Hypothalamus (tissue), 51 donors: ENCODE results near the gene CACNA1C.

Experiments
- DNase-seq, 51 donors: peaks; one replicate each; lab custom pipeline; 2025; lab: John Stamatoyannopoulos, UW

Gene CACNA1C

DNA sequence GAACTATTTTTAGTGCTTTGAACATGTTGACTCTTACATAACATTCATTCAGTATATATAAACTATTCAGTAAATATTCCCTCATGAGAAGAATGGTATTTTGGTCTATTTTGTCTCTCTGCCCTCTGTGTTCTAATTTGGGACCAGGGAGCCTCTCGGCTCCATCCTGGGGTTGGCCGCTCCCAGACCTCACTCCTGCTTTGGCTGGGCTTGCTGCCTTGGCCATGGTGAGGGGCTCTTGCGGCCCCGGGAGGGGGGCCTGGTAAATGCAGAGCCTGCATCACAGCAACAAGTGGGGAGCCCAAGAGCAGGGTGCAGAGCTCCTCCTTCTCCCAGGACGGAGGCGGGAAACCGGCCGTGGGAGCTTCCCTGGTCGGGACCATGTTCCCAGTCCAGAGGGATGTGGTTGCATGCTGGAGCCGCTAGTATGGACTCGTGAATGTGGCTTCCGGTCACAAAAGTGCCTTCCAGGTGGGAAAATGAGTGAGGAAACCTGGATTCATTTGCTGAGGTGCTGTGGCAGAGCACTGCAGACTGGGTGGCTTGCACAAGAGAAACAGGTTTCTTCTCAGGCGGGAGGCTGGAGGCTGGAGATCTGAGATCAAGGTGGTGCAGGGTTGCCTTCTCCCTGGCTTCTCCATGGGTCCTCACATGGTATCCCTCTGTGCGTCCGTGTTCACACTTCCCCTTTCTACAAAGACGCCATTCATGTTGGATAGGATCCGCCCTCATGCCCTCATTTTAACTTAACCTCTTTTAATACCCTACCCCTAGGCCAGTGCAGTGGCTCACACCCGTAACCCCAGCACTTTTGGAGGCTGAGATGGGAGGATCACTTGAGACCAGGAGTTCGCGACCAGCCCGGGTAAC is 250.2 kb downstream of the CACNA1C start:
- DNase-seq = no peak

DNA sequence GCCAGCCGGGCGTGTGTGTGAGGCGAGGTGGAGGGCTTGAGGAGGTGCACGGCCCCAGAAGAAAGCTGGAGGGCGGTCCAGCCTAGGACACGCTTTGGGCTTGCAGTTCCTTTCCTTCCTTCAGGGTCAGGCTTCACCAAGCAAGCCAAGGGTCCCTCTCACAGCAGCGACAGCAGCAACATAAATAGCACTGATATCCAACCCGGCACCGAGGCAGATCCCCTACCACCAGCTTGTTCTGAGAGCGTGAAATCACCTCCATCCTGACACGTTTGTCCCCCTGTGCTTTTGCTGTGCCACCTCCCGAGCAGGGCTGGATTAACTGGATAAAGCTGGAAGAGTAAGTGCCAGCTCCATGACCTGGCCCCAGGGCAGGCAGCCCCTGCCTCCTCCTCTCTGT is 251.4 kb downstream of the CACNA1C start:
- DNase-seq = no peak

- no peak for DNase-seq
Observed at GRCh38 chr12:2306012-2306411, 253.2 kb downstream of the CACNA1C start.

DNA sequence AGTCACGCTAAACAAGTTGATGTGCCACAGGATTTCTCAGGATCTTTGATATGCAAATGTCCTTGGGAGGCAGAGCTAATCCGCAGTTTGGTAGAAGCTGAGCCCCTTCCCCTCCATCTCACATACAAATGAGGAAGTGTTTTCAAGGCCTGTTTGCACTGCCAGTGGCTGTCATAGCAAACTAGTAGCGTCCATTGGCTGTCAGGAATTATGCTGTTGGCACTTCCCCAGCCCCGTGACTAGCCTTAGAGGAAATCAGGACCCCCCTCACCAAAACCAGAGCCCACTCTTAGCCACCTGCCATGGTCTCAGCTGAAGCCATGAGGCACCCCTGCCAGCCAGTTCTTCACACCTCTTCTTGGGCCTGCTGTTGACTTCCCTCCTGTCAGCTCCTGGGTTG is 253.9 kb downstream of the CACNA1C start:
- no peak for DNase-seq

DNA sequence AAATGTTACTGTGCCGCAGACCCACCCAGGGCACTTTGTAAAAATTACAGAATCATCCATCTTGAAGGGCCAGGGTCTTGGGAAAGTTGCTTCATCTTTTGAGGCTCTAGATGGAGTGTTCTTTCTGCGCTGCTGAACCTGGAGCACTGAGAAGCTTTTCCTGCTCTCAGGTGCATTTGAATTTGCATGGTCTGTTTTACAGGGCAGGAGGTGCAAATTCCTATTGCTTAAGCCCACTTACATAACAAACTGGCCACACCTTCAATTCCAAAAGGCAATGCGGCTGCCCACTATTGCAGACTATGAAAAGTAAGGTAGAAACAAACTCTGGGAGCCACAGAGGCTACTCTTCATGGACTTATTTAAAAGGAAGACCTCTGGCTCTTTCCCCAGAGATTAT is 254.8 kb downstream of the CACNA1C start:
- no peak for DNase-seq

DNA sequence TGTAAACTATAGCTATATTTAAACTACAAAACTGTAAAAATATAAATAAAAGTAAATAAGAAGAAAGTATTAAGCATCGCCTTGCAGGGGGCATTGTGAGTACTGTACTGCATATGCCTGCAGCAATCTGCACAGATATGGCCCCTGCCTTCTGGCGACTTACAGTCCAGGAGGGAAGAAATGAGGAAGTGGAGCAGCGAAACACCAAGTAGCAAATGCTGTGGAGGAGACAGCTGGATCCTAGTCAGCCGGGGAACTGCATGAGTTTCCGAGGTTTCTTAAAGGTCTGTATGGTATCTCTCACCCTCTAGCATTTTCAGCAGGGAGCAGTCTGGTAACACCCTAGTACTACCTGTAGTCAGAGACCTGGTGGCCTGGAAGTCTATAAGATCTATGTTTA is 256.9 kb downstream of the CACNA1C start:
- DNase-seq = no peak

- no peak for DNase-seq
Observed at GRCh38 chr12:2311020-2311778, 258.4 kb downstream of the CACNA1C start.

- DNase-seq = no peak
Observed at GRCh38 chr12:2312175-2312574, 259.4 kb downstream of the CACNA1C start.

DNA sequence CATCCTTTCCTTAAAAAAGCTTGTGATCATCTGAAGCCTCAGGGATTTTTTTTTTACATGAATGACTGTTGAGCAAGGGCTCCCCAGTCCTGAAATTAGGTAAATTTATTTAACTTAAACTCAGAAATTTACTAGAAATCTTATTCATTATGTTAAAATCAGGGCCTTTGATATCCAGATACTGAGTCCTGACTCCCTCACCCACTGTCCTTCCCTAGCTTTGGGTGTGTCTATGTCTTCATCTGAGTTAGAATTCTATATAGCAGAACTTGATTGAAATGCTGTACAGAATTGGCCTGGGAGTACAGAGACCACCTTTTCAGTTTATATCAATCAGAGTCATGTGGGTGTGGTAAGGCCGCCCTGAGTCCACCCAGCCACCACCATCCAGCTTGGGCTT is 260.0 kb downstream of the CACNA1C start:
- no peak for DNase-seq

DNA sequence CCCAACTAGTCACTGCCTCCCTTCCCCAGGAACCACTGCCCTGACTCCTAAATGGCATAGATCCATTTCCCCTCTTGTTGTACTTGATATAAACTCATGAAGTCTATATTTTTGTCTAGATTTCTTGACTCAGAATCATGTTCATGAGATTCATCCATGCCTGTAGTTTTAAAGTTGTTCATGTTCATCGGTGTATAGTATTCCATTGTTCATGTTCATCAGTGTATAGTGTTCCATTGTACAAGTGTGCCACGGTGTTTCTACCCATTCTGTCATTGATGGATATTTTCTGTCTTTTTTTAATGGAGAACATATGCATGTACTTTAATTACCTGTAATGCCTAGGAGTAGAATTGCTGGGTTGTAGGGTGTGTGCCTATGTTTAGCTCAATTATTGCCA is 261.7 kb downstream of the CACNA1C start:
- DNase-seq = no peak

GRCh38 chr12:2317772-2318171 is 265.0 kb downstream of the CACNA1C start:
- no peak for DNase-seq

DNA sequence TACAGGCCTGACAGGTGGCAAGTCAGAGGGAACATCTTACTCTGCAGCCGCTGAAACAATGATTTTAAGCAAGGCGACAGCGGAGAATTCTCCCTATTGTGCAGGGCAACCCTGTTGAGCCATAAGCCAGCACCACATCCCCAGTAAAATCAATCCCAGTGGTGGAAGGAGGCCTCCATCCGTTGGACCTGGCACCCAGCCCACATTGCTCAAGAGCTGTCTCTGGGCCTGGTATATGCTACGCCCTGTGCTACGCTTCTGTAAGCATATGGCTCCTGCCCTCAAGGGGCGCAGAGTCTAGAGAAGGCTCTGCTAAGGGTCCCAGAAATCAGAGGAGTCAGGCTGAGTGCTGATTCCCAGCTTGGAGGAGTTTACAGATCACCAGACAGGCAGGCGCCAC is 265.5 kb downstream of the CACNA1C start:
- DNase-seq = no peak

- DNase-seq = no peak
Observed at GRCh38 chr12:2319136-2319535, 266.3 kb downstream of the CACNA1C start.

DNA sequence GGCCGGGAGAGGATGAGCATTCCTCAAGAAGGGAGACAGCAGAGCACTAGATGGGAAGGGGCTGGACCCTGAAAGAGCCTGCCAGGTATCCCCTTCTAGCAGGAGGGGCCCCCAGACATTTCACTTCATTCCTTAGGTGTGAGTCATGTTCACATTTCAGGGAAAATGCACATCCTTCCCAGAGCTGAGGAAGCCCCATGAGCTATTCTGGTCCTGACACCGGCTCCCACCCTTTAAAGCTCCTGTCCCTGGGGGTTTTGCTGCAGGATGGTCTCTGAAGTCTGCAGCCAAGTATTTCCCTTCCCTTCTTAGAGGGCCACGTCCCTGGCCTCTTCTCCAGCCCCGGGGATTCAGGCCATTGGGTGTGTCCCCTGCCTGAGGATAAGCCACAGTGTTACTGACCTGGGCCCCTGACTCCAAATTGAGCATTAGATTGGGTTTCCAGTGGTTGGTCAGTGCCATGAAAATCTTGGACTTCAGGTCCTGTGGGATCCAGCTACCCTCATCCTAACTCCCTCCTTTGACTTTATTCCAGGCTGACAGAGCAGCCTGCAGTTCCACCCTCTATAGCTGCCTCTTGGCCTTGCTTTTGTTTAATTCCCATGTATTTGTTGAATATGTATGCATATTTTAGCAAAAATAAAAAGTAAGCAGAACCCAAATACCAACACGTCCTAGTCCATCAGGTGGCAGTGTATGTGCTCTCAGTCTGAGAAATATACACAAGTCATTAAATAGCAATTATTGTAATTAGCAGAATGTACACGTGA is 267.1 kb downstream of the CACNA1C start:
- no peak for DNase-seq

DNA sequence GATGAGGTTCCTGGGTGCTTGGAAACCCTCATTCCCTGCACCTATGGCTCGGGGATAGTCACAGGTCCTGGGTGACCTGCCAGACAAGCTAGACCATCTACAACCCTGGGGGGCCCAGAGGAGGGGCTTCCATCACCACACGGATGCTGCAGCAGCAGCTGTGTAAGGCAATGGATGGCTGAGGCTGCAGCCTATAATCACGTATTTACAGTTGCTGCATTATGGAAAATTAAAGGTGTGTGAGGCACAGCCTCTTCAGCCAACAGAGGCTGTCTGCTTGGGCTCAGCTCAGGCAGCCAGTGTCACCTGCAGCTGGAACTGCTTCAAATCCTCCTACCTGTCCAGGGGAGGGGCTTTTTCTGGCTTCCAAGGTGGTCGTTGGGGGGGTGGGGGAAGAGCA is 268.1 kb downstream of the CACNA1C start:
- DNase-seq = no peak

DNA sequence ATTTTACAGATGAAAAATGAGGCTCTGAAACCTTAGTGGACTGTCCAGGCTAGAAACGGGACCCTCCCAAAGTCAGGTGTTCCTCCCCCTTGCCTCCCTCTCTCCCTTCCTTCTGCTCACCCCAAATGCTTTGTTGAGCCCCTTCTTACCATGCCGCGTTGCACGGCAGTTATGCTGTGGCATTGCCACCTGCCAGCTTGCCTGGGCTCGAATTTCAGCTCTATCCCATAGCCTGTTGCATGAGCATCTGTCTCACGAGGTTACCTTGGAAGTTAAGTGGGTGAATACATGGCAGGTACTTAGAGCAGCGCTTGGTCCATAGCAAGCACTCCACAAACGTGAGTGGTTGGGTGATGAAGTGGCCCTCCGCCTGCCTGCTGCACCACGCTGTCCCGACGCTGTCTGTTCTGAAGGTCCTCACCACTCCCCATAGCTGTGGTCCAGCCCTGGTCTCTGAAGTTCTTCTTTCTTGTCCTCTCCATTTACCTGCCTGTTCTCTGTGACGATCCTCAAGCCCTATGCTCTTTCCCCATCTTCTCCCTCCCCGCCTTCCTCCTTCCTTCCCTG is 269.9 kb downstream of the CACNA1C start:
- no peak for DNase-seq

DNA sequence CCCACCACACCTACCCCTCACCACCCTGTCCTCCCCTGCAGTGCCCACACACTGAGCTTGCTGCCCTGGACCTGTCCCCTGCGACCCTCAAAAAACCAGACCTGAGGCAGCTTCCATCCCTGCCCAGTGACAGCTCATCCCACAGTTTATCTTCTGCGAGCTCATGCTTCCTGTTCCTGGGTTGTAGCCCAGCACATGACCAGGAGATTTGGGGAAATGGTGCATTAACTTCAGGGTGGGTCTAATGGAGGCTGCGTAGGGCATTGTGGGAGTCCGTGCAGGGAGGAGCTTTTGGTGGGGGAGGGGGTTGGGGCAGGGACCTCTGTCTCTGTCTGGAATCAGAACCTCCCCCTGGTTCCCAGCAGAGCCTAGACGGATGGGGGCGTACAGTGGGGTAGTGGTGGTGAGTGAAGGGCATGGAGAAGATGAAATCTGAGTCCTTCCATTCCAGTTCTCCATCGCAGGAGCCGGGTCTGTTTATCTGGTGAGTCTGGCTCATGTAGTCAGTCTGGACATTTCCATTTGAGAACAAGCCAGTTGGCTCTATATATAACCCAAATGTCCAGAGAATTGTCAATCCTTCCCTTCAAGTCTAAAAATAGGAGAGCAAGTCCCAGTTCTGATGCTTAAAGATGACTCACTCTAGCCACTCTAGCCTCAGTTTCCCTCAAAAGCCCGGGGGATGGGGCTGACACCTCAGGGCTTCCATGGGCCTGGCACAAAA is 270.9 kb downstream of the CACNA1C start:
- no peak for DNase-seq

DNA sequence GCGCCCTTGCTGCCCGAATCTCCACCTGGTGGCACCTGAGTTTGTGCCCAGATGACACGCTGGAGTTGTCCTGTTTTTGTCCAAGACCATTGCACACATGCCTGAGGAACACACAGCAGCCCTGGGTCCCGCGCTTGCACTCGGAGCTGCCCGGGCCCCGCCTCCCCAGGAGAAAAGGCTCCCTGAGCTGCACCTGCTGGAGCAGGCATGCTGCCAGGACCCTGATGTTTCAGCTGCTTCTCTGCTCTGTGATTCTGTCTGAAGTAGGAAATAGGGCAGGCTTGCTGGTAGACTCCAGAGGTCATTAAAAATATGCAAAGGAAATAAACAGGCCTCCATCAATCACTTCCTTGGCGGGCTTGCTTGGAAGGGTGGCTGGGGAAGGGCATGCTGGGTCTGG is 271.6 kb downstream of the CACNA1C start:
- peak in 2 of 51 donors; percentile 3 to 9 for DNase-seq

- DNase-seq = no peak
Observed at GRCh38 chr12:2325519-2325918, 272.7 kb downstream of the CACNA1C start.

- no peak for DNase-seq
Observed at GRCh38 chr12:2326470-2326869, 273.7 kb downstream of the CACNA1C start.
